DMS153 (cell line): ENCODE measurements around the gene RBBP8.
"Not testable (repeated sequence)": the region's sequence is repeated elsewhere in the genome, so short reads cannot be mapped to it uniquely, and the experiment has no call there.

Source experiments
- DNase-seq: peaks from one replicate; lab custom pipeline; 2025; lab: John Stamatoyannopoulos, UW

Gene RBBP8

GRCh38 chr18:22943847-22944246 is 10.7 kb downstream of the RBBP8 start:
- DNase-seq, result no peak

- no peak for DNase-seq
Observed at GRCh38 chr18:22946217-22946616, 13.1 kb downstream of the RBBP8 start.

GRCh38 chr18:22946846-22947245 is 13.7 kb downstream of the RBBP8 start:
- no peak for DNase-seq

GRCh38 chr18:22951823-22952222 is 18.7 kb downstream of the RBBP8 start:
- DNase-seq, result no peak

- DNase-seq, result no peak
Observed at GRCh38 chr18:22952525-22952924, 19.4 kb downstream of the RBBP8 start.

GRCh38 chr18:22953982-22954381 is 20.9 kb downstream of the RBBP8 start:
- not testable (repeated sequence) for DNase-seq

- no peak for DNase-seq
Observed at GRCh38 chr18:22956226-22956625, 23.1 kb downstream of the RBBP8 start.

- no peak for DNase-seq
Observed at GRCh38 chr18:22961156-22961555, 28.0 kb downstream of the RBBP8 start.

- DNase-seq, result no peak
Observed at GRCh38 chr18:22962004-22962403, 28.9 kb downstream of the RBBP8 start.

- no peak for DNase-seq
Observed at GRCh38 chr18:22964116-22964515, 31.0 kb downstream of the RBBP8 start.

- DNase-seq, result no peak
Observed at GRCh38 chr18:22964722-22965121, 31.6 kb downstream of the RBBP8 start.

GRCh38 chr18:22971038-22971437 is 37.9 kb downstream of the RBBP8 start:
- no peak for DNase-seq

GRCh38 chr18:22974001-22974400 is 40.9 kb downstream of the RBBP8 start:
- DNase-seq, result no peak

- no peak for DNase-seq
Observed at GRCh38 chr18:22974707-22975106, 41.6 kb downstream of the RBBP8 start.

- DNase-seq, result no peak
Observed at GRCh38 chr18:22975508-22975907, 42.4 kb downstream of the RBBP8 start.

GRCh38 chr18:22977847-22978701 is 44.9 kb downstream of the RBBP8 start:
- DNase-seq, result no peak

- no peak for DNase-seq
Observed at GRCh38 chr18:22980394-22980793, 47.3 kb downstream of the RBBP8 start.

GRCh38 chr18:22981274-22982133 is 48.4 kb downstream of the RBBP8 start:
- no peak for DNase-seq

- DNase-seq, result no peak
Observed at GRCh38 chr18:22983175-22983574, 50.0 kb downstream of the RBBP8 start.

- no peak for DNase-seq
Observed at GRCh38 chr18:22985250-22985649, 52.1 kb downstream of the RBBP8 start.

- DNase-seq, result no peak
Observed at GRCh38 chr18:22987547-22988189, 54.5 kb downstream of the RBBP8 start.

GRCh38 chr18:22988208-22988607 is 55.1 kb downstream of the RBBP8 start:
- no peak for DNase-seq

- DNase-seq, result no peak
Observed at GRCh38 chr18:22998344-22998743, 65.2 kb downstream of the RBBP8 start.
